Suprapubic skin (tissue), 4 donors: ENCODE data around the gene RAX.

Source experiments
- POLR2A ChIP-seq, 2 donors: fragments of 450-650 bp; IDR thresholded peaks; one replicate each; pipeline ENCODE4 v1.6.1; 2017; ENCODE audit warnings: antibody characterized with exemption in 2 of 2, mild to moderate bottlenecking in 2 of 2, moderate library complexity in 2 of 2
- POLR2AphosphoS5 ChIP-seq, 3 donors: sonication (generic); formaldehyde crosslinking; IDR thresholded peaks; one replicate each; pipeline ENCODE4 v1.6.1; 2017; ENCODE audit warnings: antibody characterized with exemption in 3 of 3
- TF ChIP-seq, protein P1 (sequence below), 2 donors: fragments of 200-600 bp in 1 of 2; fragments of 450-650 bp in 1 of 2; sonication (generic) in 1 of 2; IDR thresholded peaks; one replicate each; pipeline ENCODE4 v1.5.1; 2016 to 2019; ENCODE audit warnings: antibody characterized with exemption in 2 of 2, mild to moderate bottlenecking in 1 of 2, moderate library complexity in 1 of 2

GRCh38 chr18:59265974-59266369 lies 7.3 kb downstream of the RAX start:
- TF ChIP-seq, protein P1, sequence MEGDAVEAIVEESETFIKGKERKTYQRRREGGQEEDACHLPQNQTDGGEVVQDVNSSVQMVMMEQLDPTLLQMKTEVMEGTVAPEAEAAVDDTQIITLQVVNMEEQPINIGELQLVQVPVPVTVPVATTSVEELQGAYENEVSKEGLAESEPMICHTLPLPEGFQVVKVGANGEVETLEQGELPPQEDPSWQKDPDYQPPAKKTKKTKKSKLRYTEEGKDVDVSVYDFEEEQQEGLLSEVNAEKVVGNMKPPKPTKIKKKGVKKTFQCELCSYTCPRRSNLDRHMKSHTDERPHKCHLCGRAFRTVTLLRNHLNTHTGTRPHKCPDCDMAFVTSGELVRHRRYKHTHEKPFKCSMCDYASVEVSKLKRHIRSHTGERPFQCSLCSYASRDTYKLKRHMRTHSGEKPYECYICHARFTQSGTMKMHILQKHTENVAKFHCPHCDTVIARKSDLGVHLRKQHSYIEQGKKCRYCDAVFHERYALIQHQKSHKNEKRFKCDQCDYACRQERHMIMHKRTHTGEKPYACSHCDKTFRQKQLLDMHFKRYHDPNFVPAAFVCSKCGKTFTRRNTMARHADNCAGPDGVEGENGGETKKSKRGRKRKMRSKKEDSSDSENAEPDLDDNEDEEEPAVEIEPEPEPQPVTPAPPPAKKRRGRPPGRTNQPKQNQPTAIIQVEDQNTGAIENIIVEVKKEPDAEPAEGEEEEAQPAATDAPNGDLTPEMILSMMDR (IDR thresholded peaks at IDR 0.05), result no peak
- TF ChIP-seq POLR2A (IDR thresholded peaks at IDR 0.05), result no peak
- TF ChIP-seq POLR2AphosphoS5 (IDR thresholded peaks at IDR 0.05), result no peak
